Ectodermal cell (in vitro differentiated cells): ENCODE data around the gene WAPL. TPM values are rescaled to one million over a fixed set of nuclear protein-coding genes. Genes with fewer than 3 reads are reported as not detected.
"Not testable (repeated sequence)": the region's sequence is repeated elsewhere in the genome, so short reads cannot be mapped to it uniquely, and the experiment has no call there.

Source experiments
- H3K27ac ChIP-seq: 2 replicates; pipeline ENCODE4 v1.7.0; 2013; ENCODE audit warnings: mild to moderate bottlenecking, low read depth, low read length; ENCODE audit not compliant: insufficient read depth, poor library complexity, severe bottlenecking
- H3K27me3 ChIP-seq: 2 replicates; pipeline ENCODE4 v1.7.0; 2013; ENCODE audit warnings: mild to moderate bottlenecking, low read length; ENCODE audit not compliant: insufficient read depth, control insufficient read depth, poor library complexity, severe bottlenecking
- H3K36me3 ChIP-seq: one replicate; pipeline ENCODE4 v1.7.0; 2013; ENCODE audit warnings: low read length; ENCODE audit not compliant: control insufficient read depth, insufficient read depth
- H3K4me1 ChIP-seq: one replicate; pipeline ENCODE4 v1.7.0; 2013; ENCODE audit warnings: low read length; ENCODE audit not compliant: control insufficient read depth, insufficient read depth
- H3K4me3 ChIP-seq: 2 replicates; pipeline ENCODE4 v1.7.0; 2013; ENCODE audit warnings: low read depth, low read length, control low read depth; ENCODE audit not compliant: insufficient read depth
- H3K9me3 ChIP-seq: 2 replicates; pipeline ENCODE4 v1.7.0; 2013; ENCODE audit warnings: mild to moderate bottlenecking, low read length, moderate library complexity; ENCODE audit not compliant: control insufficient read depth
- WGBS, 2 experiments: methylation state at CpG; one replicate each; pipeline ENCODE4 v1.1.7; 2013; ENCODE audit warnings: missing lambda C conversion rate in 2 of 2; 5-methylcytosine and 5-hydroxymethylcytosine counted together
- polyA plus RNA-seq, 4 experiments: library from polyadenylated mRNA; stranded (reverse); fragments of 50-300 nt; gene quantifications; one replicate each; pipeline ENCODE4 v1.2.3, GENCODE V29; 2013

WAPL gene
- 48.4 TPM for polyA plus RNA-seq (2013, experiment 1 of 4)
- polyA plus RNA-seq (2013, experiment 2 of 4): 51.5 TPM
- 33.5 TPM for polyA plus RNA-seq (2013, experiment 3 of 4)
- polyA plus RNA-seq (2013, experiment 4 of 4): 37.6 TPM

- H3K4me3 ChIP-seq: peak within 1 kb of the TSS; percentile 87
- 0% methylated on average over 87 of the region's 87 CpGs for WGBS, 2 experiments
- peak within 1 kb of the TSS; percentile 40 for H3K27ac ChIP-seq
- H3K9me3 ChIP-seq: no peaks in the 10 kb centered on the region
- no peaks in the 10 kb centered on the region for H3K4me1 ChIP-seq
- no peaks in the 10 kb centered on the region for H3K36me3 ChIP-seq
- peaks cover 3% of the 10 kb centered on the region for H3K27me3 ChIP-seq
These were observed at the start of gene WAPL for GRCh38 chr10:86521678-86522509. TSS of gene WAPL (minus strand) at chr10:86521792. CDS start at chr10:86518069, 3,723 bp downstream.

GRCh38 chr10:86569335-86569734 lies 47.7 kb upstream of the WAPL start:
- H3K27ac ChIP-seq: no peak overlapping the region
- no peak overlapping the region for H3K4me3 ChIP-seq
- no peaks in the 10 kb centered on the region for H3K4me1 ChIP-seq
- no peaks in the 10 kb centered on the region for H3K36me3 ChIP-seq
- no peaks in the 10 kb centered on the region for H3K27me3 ChIP-seq
- H3K9me3 ChIP-seq: no peaks in the 10 kb centered on the region

GRCh38 chr10:86566518-86566917 lies 44.9 kb upstream of the WAPL start:
- H3K27me3 ChIP-seq, H3K36me3 ChIP-seq, H3K4me3 ChIP-seq, H3K9me3 ChIP-seq, H3K27ac ChIP-seq, H3K4me1 ChIP-seq: not testable (repeated sequence)
- WGBS, 2 experiments: 91 to 95% methylated on average over 2 of the region's 2 CpGs

GRCh38 chr10:86563338-86563737 lies 41.7 kb upstream of the WAPL start:
- not testable (repeated sequence) for H3K27me3 ChIP-seq, H3K9me3 ChIP-seq, H3K36me3 ChIP-seq, H3K4me3 ChIP-seq, H3K4me1 ChIP-seq, H3K27ac ChIP-seq
- 78 to 79% methylated on average over 6 of the region's 6 CpGs for WGBS, 2 experiments

DNA sequence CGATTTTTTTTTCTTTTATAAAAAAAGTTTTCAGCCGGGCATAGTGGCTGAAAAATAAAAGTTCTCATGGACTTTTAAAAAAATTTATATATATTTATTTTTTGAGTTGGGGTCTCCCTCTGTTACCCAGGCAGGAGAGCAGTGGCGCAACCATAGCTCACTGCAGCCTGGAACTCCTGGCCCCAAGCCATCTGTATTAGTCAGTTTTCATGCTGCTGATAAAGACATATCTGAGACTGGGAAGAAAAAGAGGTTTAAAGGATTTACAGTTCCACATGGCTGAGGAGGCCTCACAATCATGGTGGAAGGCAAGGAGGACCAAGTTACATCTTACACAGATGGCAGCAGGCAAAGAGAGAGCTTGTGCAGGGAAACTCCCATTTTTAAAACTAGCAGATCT lies 37.1 kb upstream of the WAPL start:
- WGBS, 2 experiments: 91 to 95% methylated on average over 1 of the region's 3 CpGs
- not testable (repeated sequence) for H3K9me3 ChIP-seq, H3K4me1 ChIP-seq, H3K36me3 ChIP-seq, H3K27ac ChIP-seq, H3K4me3 ChIP-seq, H3K27me3 ChIP-seq

- Histone ChIP-seq H3K27me3 (no peaks in the 10 kb centered on the region), H3K36me3 (no peaks in the 10 kb centered on the region), H3K4me1 (no peaks in the 10 kb centered on the region), H3K4me3 (no peak overlapping the region), H3K9me3 (no peaks in the 10 kb centered on the region), H3K27ac (no peak overlapping the region)
- 77 to 84% methylated on average over 15 of the region's 15 CpGs for WGBS, 2 experiments
These were observed 35.5 kb upstream of the WAPL start for GRCh38 chr10:86556933-86557649.

DNA sequence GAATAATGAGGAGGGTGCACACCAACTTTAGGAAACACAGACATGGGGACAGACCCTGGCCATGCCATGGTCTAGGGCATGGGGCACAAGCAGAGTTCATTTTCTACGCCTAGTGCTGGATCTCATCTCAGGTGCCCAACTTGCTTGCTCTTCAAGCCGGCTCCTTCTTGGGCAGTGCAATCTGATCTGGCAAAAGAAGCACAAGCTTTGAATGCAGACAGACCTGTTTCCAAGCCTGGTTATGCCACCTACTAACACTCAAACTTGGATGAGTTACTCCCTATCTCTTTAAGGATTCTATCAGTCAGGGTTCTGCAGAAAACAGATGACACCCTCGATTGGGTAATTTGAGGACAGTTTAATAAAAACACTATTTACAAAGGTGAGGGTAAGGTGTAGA lies 34.9 kb upstream of the WAPL start:
- Histone ChIP-seq H3K4me3 (no peak overlapping the region), H3K27me3 (no peaks in the 10 kb centered on the region), H3K27ac (no peak overlapping the region), H3K9me3 (no peaks in the 10 kb centered on the region), H3K36me3 (no peaks in the 10 kb centered on the region), H3K4me1 (no peaks in the 10 kb centered on the region)
- 85 to 93% methylated on average over 3 of the region's 3 CpGs for WGBS, 2 experiments

- 82% methylated on average over 4 of the region's 4 CpGs for WGBS, 2 experiments
These were observed 32.0 kb upstream of the WAPL start for GRCh38 chr10:86553639-86554038.

GRCh38 chr10:86553213-86553612 lies 31.6 kb upstream of the WAPL start:
- H3K27me3 ChIP-seq: no peaks in the 10 kb centered on the region
- 66 to 97% methylated on average over 3 to 5 of the region's 5 CpGs for WGBS, 2 experiments
- H3K9me3 ChIP-seq: no peaks in the 10 kb centered on the region
- H3K4me1 ChIP-seq: no peaks in the 10 kb centered on the region
- no peak overlapping the region for H3K27ac ChIP-seq
- no peak overlapping the region for H3K4me3 ChIP-seq
- H3K36me3 ChIP-seq: no peaks in the 10 kb centered on the region

More at GRCh38 chr10:86553639-86554038, 32.0 kb upstream of the WAPL start:
- Histone ChIP-seq H3K36me3 (no peaks in the 10 kb centered on the region), H3K9me3 (no peaks in the 10 kb centered on the region), H3K4me3 (no peak overlapping the region), H3K27me3 (no peaks in the 10 kb centered on the region), H3K27ac (no peak overlapping the region), H3K4me1 (no peaks in the 10 kb centered on the region)

- Histone ChIP-seq H3K27me3 (no peaks in the 10 kb centered on the region), H3K4me3 (no peak overlapping the region), H3K36me3 (no peaks in the 10 kb centered on the region), H3K4me1 (no peaks in the 10 kb centered on the region), H3K27ac (no peak overlapping the region), H3K9me3 (no peaks in the 10 kb centered on the region)
- 88 to 92% methylated on average over 2 of the region's 2 CpGs for WGBS, 2 experiments
These were observed 25.7 kb upstream of the WAPL start for GRCh38 chr10:86547296-86547695.
